Nephron (organoid): ENCODE results near the gene LAMC2.

Source experiments
- H3K27ac Mint-ChIP-seq, 3 experiments: 2 replicates each; pipeline ENCODE4 v1.8.0; 2020; ENCODE audit warnings: mixed read lengths in 3 of 3, mild to moderate bottlenecking in 2 of 3, moderate library complexity in 1 of 3
- H3K27me3 Mint-ChIP-seq: 2 replicates; pipeline ENCODE4 v1.8.0; 2021; ENCODE audit warnings: low read depth, mild to moderate bottlenecking, moderate library complexity, mixed read lengths
- H3K36me3 Mint-ChIP-seq: 2 replicates; pipeline ENCODE4 v1.8.0; 2020; ENCODE audit warnings: low read depth, mixed read lengths
- H3K4me1 Mint-ChIP-seq: 2 replicates; pipeline ENCODE4 v1.8.0; 2020; ENCODE audit warnings: mixed read lengths
- H3K4me3 Mint-ChIP-seq, 3 experiments: 2 replicates each; pipeline ENCODE4 v1.8.0; 2020; ENCODE audit warnings: mild to moderate bottlenecking in 3 of 3, mixed read lengths in 3 of 3, moderate library complexity in 2 of 3
- H3K9me3 Mint-ChIP-seq: 2 replicates; pipeline ENCODE4 v1.8.0; 2020; ENCODE audit warnings: mixed read lengths
- CTCF ChIP-seq, 3 experiments: fragments of 200-600 bp; sonication (generic); IDR thresholded peaks; one replicate each; pipeline ENCODE4 v1.5.0; 2021; ENCODE audit warnings: antibody characterized with exemption in 3 of 3; ENCODE audit not compliant: unreplicated experiment in 3 of 3

The LAMC2 gene

DNA sequence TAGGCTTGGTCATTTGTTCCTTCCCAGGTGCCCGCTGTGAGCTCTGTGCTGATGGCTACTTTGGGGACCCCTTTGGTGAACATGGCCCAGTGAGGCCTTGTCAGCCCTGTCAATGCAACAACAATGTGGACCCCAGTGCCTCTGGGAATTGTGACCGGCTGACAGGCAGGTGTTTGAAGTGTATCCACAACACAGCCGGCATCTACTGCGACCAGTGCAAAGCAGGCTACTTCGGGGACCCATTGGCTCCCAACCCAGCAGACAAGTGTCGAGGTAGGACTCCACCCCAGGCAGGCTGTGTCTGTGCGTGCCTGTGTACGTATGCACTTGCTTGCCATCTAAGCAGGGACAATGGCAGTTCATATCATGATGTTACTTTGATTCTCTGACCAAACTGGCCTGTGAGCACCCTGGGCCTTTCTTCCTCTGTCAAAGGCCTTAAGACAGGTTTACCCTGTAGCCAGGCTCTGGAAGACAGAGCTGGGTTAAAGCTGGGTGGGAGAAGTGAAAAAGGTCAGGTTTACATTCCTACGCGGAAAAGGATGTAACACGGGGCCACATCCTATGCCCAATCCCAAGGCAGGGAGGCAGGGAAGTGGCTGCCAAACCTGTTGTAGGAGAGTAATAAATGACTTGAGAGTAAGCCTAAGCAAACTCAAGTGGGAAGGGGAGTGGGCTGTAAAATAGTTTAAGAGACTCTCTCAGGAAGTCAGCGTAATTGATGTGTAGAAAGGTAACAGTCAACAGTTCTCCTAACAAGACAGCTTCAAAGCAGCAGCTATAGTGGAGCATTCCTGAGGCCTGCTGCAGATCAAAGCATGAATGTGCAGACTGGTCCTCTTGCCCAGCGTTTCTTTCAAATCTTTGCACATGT is 42.5 kb downstream of the LAMC2 start:
- H3K36me3 Mint-ChIP-seq, result no peaks in the 10 kb centered on the region
- H3K4me1 Mint-ChIP-seq, result peaks cover 11% of the 10 kb centered on the region
- peak overlapping the region in 1 of 3 experiments; percentile 21 for H3K27ac Mint-ChIP-seq
- H3K9me3 Mint-ChIP-seq, result no peaks in the 10 kb centered on the region
- no peak for TF ChIP-seq CTCF (IDR thresholded peaks at IDR 0.05; ENCODE audit: unreplicated experiment in 3 of 3)
- H3K4me3 Mint-ChIP-seq, result no peak overlapping the region
- H3K27me3 Mint-ChIP-seq, result no peaks in the 10 kb centered on the region

- Mint-ChIP-seq H3K4me3 (no peak overlapping the region), H3K9me3 (no peaks in the 10 kb centered on the region), H3K4me1 (peaks cover 24% of the 10 kb centered on the region), H3K36me3 (no peaks in the 10 kb centered on the region), H3K27ac (no peak overlapping the region), H3K27me3 (no peaks in the 10 kb centered on the region)
- TF ChIP-seq CTCF (IDR thresholded peaks at IDR 0.05; ENCODE audit: unreplicated experiment in 3 of 3), result no peak
Measured at GRCh38 chr1:183230413-183230812, 44.3 kb downstream of the LAMC2 start.

GRCh38 chr1:183231545-183231944 is 45.5 kb downstream of the LAMC2 start:
- TF ChIP-seq CTCF (IDR thresholded peaks at IDR 0.05; ENCODE audit: unreplicated experiment in 3 of 3), result no peak
- no peak overlapping the region for H3K27ac Mint-ChIP-seq
- no peak overlapping the region for H3K4me3 Mint-ChIP-seq
- H3K4me1 Mint-ChIP-seq, result peaks cover 25% of the 10 kb centered on the region
- no peaks in the 10 kb centered on the region for H3K9me3 Mint-ChIP-seq
- no peaks in the 10 kb centered on the region for H3K27me3 Mint-ChIP-seq
- H3K36me3 Mint-ChIP-seq, result no peaks in the 10 kb centered on the region

DNA sequence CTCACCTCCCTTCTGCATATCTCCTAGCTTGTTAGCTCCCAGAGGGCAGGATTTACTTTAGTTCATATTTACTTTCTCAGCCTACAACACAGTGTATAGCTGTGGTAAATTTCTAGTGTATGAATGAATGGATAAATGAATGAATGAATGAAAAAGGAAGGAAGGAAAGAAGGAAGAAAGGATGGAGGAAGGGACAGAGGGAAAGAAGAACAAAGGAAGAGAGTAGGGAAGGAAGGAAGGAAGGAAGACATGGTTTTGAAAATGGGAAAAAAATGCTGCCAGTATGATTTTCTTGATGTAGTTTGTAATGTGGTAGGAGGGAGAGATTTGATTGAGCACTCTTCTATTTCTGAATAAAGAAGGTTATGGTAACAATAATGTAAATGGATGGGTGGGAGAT is 47.0 kb downstream of the LAMC2 start:
- Mint-ChIP-seq H3K4me1 (peaks cover 14% of the 10 kb centered on the region), H3K27ac (peak overlapping the region in 2 of 3 experiments; percentile 4 to 22), H3K9me3 (no peaks in the 10 kb centered on the region), H3K4me3 (no peak overlapping the region), H3K36me3 (no peaks in the 10 kb centered on the region), H3K27me3 (no peaks in the 10 kb centered on the region)
- no peak for TF ChIP-seq CTCF (IDR thresholded peaks at IDR 0.05; ENCODE audit: unreplicated experiment in 3 of 3)

DNA sequence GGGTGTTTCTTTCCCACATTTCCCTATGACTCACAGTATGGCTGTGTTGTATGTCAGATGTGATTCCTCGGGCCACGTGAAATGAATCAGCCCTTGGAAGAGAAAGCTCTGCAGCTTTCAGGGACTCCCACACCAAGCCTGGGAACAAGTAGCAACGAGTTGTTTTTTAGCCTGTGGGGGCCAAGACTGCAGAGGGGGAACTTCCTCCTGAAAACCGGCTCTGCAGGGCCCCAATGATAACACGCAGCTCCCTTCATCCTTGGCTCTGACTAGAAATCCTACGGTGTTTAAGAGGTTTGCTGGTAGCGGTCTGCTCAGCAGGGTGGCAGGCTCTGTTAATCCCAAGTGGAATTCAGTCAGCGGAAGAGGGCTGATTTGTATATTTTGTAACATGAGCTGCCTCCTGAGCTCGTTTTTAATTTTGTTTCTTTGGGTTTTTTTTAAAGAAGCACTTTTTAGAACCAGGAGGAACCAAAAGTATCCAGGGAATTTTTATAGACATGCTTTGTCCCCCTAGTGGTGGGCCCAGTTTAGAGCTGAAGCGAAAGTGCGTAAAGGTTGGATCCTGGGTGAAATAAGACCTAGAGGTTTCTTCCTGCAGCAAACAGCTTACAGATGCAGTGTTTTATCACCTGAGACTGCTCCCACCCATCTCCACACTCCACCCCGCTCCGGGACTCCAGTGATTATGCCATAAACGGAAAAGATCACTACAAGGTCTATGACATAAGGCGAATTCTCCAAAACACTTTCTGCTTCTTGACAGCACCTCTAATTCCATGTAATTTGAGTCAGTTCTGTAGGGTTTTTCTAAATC is 48.8 kb downstream of the LAMC2 start:
- no peaks in the 10 kb centered on the region for H3K9me3 Mint-ChIP-seq
- no peaks in the 10 kb centered on the region for H3K27me3 Mint-ChIP-seq
- no peaks in the 10 kb centered on the region for H3K36me3 Mint-ChIP-seq
- peak overlapping the region; percentile 67 to 80 (median 73) for H3K4me3 Mint-ChIP-seq
- H3K27ac Mint-ChIP-seq, result peak overlapping the region; percentile 68 to 96 (median 91)
- peak; percentile 71 to 84 (median 72) for TF ChIP-seq CTCF (IDR thresholded peaks at IDR 0.05; ENCODE audit: unreplicated experiment in 3 of 3)
- peaks cover 14% of the 10 kb centered on the region for H3K4me1 Mint-ChIP-seq
